HG03097 (cell line): Measurements from ENCODE around the gene BNC2.

Experiments used
- ATAC-seq: cut with Tn5 transposase; IDR thresholded peaks from one replicate; pipeline ENCODE4 v1.9.1; 2021; ENCODE audit not compliant: unreplicated experiment, low FRiP score

The BNC2 gene

DNA sequence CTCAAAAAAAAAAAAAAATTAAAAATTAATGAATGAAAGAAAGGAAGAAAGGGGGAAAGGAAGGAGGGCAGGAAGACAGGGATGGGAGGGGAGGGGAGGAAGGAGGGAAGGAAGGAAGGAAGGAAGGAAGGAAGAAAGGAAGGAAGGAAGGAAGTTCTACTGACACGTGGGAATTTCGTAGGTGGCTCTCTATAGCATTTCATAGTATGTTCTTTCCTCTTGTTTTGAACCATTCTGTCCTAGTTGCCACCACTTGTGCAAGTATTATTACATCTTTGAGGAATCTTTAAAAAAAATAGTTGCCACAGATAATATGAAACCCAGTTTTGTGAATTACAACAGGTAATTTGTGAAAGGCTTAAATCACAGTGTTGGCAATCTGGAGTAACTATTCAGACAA is 253.8 kb downstream of the BNC2 start:
- ATAC-seq, result no peak

DNA sequence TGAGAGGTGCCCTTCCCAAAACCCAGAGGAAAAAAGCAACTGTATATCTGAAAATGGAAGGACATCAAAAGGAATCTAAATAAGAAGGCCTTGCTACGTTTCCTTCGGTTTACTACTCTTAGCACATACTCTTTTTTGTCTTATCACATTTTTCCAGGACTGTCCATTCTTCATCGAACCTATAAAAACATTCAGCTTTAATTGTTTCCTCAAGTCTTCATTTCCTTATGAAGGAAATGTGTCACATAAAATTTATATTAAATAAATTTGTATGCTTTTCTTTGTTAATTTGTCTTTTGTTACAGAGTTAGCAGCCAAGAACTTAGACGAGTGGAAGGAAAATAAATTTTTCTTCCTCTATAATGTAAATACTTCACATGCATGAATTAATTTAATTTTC is 255.0 kb downstream of the BNC2 start:
- no peak for ATAC-seq

DNA sequence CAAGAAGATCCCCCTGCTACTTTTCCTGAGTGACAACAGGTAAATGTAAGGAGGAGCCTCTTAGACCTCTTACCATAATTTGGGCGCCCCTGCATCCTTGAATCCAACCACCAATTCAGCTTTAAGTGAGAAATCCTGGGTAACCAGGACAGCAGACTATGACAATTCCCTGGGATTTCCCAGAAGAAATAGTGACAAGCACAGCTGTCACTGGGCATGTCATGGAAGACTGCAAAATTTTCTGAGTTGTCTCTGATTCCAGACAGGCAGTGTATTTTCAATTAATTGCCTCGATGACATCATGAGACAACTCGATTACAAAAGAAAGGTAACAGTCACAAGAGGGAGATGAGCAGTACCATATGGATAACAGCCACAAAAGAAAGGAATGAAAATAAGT is 256.9 kb downstream of the BNC2 start:
- ATAC-seq, result no peak

DNA sequence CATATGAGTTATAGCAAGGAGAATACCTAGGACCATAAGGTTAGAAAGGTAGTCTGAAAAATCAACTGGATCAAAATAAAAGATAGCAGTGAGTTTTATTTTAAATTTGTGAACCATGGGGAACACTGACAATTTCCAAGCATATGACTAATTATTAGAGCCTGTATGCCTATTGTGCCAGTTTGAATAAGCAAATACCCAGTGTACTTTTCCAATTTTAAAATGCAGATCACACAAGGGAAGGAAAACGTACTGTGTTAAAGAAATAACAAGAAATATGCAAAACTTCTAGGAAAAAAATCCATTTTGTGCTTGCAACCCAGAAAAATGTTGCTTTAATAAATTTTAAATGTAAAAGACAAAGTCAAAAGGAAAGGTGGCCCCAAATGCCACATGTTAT is 257.4 kb downstream of the BNC2 start:
- no peak for ATAC-seq

DNA sequence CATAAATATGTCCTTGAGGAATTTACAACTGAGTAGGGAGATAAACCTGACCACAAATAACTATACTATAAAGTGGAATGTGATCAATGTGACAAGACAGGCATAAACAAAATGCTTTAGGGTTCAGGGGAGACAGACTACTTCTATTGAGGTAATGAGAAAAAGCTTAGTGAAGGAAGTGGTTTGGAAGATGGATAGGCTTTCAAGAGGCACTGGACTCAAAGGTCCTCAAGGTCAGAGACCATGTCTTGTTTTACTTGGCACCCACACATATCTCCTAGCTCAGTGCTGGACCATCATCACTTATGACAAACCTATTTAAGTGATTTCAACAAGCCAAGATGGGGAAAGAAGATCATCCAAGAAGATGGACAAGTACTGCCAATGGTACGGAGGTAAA is 257.8 kb downstream of the BNC2 start:
- no peak for ATAC-seq

DNA sequence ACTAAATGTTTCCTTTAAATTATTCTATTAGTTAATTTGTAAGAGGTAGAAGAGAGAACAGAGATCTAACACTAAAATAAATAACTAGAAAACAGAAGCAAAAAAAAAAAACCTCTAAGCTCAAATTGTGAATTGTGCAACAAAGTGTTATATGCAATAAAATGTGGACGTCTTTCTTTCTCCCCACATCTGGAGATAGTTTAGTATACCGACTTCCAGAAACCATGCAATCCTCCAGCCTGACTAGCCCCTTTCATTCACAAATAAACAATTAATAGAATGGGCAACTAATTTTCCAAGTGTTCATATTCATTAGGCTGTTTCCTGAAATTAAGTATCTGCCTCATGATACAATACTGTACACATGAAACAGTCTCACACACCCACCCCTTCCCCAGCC is 258.5 kb downstream of the BNC2 start:
- ATAC-seq, result no peak

DNA sequence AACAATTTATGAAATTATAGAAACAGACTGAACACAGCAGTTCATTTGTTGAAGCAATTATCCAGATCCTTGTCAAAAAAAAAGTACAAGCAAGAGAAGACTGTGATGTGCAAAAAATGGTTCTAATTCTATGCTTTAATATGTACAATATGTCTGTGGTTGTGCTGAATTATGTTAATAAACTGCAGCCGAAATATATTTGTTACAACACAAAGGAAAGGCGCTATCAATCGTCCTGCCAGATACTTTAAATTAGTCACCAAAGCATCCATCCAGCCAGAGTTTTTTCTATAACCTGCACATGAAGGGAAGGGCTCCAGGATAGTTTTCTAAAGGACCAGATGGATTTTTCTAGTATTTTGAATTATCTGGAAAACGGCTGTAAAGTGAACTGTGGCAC is 259.5 kb downstream of the BNC2 start:
- ATAC-seq, result no peak

DNA sequence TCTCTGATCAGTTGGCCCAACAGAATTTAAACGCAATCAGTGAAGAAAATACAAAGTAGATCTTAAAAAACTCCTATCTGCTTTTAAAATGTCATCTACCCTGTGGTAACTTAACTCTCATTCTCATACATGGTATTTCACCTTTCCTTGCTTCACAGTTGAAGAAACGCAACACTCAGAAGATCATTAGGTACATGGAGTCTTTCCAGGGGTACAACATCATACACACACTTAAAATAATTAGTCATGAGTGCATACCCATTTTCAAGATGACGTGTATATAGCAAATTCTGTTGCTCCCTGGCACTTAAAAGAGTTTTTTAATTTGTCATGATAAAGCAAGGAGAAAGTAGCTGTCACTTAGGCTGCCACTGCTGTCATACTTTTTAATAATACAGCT is 259.9 kb downstream of the BNC2 start:
- no peak for ATAC-seq

DNA sequence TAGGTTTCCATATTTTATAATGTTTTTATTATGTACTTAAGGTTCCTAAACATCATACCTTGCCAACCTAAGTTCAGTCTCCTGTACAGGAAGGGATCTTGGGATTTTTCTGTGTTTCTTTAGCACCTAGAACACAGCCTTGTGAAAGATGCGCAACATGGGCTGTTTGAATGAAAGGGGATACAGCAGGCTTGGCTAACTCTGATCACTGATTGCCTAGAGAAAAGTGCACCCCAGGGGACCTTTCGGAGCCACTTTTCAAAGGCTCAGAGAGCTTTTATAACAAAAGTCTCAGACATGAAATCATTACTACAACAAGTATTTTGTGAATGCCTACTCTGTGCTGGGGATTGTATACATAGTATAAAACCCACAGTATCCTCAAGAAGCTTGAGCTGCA is 261.6 kb downstream of the BNC2 start:
- no peak for ATAC-seq

DNA sequence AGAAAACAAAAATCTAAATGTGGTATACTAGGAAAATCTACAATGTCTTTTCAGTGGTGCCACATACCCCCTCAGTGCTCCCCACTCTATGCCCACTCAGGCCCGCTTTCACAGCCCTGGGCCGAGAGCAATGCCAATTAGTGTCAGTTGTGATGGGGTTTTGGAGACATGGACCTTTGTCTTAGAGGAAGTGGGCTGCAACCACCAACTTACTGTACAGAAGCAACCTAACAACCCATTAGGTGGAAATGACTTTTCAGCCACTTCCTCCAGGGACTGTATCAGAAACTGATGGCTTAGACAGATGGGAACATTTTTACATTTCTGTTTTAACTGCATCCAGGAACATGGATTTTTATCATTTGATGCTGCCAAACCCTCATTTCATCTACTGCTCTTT is 268.0 kb downstream of the BNC2 start:
- no peak for ATAC-seq

DNA sequence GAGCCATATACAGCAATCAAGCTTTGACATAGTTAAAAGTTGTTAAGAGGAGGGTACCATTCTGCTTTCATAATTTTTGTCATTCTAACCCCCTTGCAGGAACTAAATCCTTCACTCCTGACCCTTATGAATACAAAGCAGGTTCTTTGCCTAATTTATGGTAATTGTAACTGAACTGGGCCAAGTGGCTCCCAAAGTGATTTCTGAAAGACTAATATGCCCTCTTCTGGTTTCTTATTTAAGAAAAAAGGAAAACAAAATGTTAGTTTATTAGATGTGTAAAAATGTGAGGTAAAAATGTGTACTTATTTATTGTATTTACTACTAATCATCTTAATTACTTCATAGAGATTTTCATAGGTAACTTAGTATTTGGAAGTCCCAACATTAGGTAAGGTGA is 268.5 kb downstream of the BNC2 start:
- no peak for ATAC-seq

DNA sequence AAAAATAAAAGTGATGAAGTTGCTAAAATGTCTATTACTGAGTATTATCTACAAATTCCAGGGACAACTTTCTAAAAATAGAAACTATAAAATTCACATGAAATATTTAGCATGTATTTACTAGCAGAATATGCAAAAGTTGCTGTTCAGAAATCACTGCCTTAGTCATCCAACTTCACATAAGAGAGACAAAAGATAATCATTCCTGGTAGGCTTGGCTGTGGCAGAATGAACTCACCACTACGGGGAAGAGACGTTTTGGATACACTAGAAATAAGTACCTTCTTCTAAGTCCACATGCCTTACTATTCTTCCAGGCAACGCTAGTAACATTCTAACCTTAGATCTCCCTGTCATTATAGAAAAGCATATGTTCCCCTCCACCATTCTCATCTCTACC is 272.2 kb downstream of the BNC2 start:
- no peak for ATAC-seq

DNA sequence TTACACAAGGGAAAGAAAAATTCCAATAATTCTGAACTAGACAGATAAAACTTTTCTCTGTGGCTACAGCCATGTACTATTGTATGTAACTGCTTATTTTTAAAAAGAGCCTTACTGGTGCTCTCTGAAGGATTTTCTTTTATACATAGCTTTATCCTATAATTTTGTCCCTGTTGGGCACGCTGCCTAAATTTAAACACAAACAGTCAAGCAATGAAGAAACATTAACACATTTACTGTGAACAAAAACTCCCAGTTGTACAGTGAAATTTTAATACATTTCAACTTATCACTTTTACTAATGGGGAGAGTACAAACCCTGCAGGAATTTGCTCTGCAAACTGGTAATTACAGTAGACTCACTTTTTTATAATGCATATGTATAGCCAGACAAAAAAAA is 273.3 kb downstream of the BNC2 start:
- no peak for ATAC-seq

DNA sequence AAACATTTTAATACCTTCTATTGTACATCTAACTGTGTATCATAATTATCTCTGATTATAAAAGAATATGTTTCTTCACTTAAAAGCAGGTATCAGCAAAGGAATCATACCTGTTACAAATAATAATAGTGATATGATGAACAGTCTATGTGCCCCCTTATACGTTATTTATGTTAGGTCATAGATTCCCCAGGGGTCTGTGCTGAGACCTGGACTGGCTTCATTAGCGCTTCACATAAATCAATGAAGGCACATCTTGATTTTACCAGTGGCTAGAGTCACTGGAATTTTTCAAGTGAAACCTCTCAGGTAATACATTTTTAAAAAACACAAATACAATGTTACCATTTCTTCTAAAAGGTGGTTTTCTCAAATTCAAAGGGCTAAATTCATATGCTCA is 275.2 kb downstream of the BNC2 start:
- ATAC-seq, result no peak

DNA sequence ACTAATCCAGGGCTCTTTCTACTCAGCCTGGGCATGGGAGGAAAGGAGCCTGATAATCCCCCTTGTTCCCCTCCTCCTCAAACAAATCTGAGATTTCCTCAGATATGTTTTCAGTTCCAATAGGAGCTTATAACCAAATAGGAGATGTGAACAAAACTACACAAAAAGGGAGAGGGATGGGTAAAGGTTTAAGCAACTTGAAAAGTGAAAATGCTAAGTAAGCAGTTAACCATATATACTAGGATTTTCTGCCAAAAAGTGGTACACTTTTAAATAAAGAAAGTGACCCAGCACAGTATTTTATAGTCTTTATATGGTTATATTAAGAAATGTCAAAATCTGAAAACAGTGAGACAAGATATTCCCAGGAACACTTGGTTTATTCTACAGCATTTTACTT is 275.7 kb downstream of the BNC2 start:
- no peak for ATAC-seq

DNA sequence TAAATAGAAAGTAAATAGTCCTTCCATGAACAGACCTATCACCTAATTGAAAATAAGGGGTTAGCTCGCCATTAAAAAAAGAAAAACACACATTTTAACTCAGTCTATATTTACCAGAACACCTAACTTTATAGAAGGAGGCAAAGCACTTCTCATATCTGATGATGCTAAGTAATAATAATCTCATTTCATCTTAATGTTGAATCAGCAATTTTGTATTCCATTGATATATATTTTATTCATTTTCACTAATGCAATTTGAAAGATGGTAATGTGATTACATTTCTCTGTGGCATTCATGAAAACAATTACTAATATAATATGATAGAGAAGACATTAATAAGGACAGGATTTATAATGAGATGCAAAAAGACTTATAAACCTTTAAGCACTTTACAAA is 276.7 kb downstream of the BNC2 start:
- ATAC-seq, result no peak

DNA sequence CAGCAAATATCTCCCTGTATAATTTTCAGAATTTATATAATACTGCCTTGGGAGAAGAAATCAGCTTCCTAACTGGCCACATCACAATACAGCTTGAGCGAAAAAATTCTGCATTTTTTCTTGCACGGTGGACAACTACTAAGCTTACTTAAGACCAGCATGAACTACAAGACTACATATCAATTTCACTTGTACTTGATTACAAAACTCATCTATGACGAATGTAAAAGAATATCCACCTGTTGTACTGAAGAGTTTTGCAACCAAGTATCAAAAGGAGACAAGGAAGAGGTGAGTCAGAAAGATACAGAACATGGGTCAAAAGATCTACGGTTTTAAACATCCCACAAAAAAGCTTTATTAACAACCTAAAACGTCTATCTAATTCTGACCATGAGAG is 279.4 kb downstream of the BNC2 start:
- no peak for ATAC-seq

DNA sequence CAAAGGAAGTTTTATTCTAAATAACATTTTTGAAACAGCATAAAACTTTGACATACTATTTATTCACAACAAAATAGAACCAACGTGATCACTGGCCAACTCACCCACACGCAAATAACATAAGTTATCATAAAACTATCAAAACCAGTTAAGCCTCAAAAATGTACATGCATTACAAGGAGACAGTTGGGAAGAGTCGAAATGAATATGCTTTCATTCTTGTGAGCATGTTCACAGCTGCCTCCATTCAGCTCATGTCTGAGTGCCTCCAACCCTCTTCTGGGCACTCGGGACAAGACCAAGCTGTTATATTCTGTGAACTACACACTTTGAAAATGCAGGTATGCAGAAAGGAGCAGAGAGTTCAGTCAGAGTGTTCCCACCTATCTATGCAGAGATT is 284.9 kb downstream of the BNC2 start:
- ATAC-seq, result no peak

DNA sequence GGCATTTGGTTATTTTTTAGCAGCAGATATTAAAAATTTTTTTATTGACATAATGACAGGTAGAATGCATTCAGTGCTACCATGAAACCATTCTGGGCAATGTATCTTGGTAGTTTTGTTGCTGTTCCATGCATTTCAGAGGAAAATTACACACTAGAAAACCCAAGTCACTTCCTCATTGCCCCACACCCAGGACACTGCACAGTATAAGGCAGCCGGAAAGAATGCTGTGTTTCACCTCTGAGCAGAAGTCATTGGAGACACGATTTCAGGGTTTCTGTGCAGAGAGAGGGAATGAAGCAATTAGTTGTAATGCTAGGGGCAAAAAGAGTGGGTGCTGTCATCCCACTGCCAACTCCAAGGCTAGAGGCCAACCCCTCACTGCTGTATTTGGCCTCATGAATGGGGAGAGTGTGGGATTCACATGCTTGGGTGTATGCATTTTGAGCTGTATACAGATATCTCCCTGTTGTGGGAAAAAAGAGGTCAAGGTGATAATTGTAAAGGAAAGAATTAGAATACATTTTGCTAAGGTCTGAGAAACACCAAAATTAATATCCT is 290.5 kb downstream of the BNC2 start:
- no peak for ATAC-seq

DNA sequence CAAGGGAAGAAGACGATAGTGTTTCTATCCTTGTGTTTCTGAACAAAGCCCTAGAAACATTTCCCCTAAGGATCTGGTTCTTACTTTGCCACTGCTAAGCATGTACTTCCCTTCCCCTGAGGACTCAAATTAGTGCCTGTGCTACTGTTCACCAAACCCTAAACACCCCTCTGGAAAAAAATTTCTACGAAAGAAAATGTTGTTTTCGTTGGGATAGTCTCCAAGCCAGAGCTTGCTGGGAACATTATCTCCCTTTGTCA is 294.6 kb downstream of the BNC2 start:
- no peak for ATAC-seq

DNA sequence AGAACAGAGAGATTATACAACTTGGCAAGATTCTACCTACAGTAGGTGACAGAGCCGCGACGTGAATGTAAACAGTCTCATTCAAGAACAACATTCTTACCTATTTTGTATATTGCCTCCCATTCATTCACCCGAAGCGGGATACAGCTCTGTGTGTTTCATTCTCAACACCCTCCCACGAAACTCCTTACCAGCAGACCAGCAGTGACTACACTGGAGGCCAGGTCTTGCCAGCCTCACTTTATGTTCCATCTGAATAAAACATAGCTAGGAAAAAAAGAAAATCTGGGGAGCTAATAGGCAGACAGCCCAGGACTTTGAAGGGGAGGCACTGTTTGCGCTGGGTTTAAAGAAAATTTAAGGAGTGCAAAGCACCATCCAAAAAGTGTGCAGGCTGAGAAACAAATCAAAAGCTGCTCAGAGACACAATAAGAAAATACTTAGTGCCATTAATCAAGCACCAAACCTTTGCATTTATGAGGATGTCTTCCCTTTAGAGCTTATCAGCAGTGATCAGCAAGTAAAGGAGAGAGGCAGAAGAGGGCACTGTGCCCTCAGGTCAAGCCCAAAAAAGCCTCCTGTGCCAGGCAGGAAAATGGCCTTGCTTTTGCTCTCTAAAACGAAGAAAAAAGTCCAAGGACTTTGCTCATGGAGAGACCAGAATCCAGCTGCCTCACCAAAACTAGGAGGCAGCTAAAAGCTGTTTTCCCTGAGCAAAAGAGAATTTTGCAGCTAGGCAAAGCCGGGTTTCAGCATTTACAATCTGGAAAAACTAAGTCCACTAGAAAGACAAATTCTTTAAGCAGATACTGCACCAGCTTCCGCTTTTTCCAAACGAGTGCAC is 295.1 kb downstream of the BNC2 start:
- no peak for ATAC-seq

DNA sequence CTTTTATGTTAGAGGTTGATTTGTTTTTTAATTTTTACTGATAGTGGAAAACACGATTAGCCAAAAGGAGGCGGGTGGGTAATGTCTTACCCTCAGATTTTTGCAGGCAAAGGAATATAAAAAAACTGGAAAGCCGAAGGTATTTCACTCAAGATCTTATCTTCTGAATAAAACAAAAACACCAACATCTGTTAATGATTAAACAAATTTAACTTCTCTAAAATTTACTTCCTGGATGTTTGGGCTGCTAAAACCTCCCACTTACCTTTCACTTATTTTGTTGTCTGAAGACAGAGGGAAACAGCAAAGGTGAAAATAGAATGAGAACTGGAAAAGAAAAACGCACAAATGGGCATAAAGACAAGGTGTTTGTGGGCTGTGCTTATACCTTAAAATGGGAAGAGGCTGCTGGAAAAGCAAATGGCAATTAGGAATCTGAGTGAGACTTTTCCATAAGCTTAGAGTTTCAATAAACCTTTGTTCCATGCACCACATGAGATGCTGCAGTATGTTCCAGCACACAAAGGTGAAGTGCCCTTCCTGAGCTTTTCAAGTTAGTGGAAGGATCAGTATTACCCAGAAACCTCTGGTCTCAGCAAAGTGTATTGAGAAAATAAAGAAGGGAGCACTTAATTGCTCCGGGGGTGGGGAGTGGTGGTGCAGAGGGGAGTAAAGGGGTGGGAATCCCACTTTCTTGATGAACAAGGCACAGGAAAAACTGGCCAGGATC is 298.3 kb downstream of the BNC2 start:
- no peak for ATAC-seq
